Glomerular endothelial cell (primary cell): ENCODE measurements around the gene OSBPL8. TPM values are rescaled to one million over a fixed set of nuclear protein-coding genes. Genes with fewer than 3 reads are reported as not detected.
A peak's percentile ranks its signal among the peaks of the same experiment; 100 is the strongest.
"Not testable (repeated sequence)": the region's sequence is repeated elsewhere in the genome, so short reads cannot be mapped to it uniquely, and the experiment has no call there.

Experiments used
- DNase-seq: peaks from one replicate; pipeline ENCODE4 v3.0.0-alpha.2; 2011; ENCODE audit warnings: low read depth, low spot score; ENCODE audit errors: extremely low read depth
- total RNA-seq: library from RNA; depleted of rRNA; stranded (reverse); fragments of >200 nt; gene quantifications from 2 replicates; pipeline ENCODE4 v1.2.3, GENCODE V29; 2015

Gene OSBPL8
- total RNA-seq, 1 donor from 2014 or later, result 55.0 TPM

DNA sequence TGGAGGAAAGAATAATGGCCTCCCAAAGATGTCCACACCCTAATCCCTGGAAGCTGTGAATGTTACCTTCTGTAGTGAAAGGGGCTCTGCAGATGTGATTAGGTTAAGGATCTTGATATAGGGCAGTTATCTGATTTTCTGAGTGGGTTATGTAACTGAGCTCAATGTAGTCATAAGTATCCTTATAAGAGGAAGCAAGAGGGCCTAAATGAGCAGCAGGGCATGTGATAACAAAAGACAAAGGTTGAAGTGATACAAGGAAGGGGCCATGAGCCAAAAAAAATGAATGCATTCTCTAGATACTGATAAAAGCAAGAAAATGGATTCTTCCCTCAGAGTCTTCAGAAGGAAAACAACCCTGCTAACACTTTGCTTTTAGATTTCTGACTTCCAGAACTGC lies 78.8 kb downstream of the OSBPL8 start:
- no peak for DNase-seq

DNA sequence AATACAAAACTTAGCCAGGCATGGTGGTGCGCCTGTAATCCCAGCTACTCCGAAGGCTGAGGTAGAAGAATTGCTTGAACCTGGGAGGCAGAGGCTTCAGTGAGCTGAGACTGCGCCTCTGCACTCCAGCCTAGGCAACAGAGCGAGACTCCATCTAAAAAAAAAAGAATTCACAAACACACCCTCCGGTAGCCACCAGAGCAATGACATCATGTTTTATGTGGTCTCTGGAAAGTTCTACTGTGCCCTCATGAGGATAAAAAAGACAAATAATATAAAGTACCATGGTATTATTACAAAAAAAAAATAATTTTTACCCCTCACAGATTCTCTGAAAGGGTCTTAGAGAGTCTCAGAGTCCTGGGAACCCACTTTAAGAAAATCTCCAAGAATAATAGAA lies 81.5 kb downstream of the OSBPL8 start:
- DNase-seq, result no peak

DNA sequence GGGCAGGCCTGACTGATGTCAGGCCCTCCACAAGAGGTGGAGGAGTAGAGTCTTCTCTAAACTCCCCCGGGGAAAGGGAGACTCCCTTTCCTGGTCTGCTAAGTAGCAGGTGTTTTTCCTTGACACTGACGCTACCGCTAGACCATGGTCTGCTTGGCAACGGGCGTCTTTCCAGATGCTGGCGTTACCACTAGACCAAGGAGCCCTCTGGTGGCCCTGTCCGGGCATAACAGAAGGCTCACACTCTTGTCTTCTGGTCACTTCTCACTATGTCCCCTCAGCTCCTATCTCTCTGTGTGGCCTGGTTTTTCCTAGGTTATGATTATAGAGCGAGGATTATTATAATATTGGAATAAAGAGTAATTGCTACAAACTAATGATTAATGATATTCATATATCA lies 86.7 kb downstream of the OSBPL8 start:
- not testable (repeated sequence) for DNase-seq

DNA sequence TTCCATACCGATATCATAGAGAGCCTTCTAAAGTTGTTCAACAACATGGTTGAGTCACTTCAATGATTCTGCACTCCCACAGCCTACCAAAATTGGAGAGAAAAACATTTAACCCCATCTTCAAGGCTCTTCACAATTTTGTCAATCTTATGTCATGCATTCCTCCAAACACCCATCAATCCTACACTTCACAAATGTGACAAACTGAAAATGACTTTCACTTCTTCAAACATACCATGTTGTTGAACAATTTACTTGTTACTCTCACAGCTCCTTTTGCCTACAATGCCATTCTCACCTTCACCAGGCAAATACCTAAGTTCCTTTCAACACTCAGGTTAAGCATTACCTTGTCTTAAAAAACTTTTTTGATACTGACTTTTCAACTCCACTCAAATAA lies 88.0 kb downstream of the OSBPL8 start:
- no peak for DNase-seq

DNA sequence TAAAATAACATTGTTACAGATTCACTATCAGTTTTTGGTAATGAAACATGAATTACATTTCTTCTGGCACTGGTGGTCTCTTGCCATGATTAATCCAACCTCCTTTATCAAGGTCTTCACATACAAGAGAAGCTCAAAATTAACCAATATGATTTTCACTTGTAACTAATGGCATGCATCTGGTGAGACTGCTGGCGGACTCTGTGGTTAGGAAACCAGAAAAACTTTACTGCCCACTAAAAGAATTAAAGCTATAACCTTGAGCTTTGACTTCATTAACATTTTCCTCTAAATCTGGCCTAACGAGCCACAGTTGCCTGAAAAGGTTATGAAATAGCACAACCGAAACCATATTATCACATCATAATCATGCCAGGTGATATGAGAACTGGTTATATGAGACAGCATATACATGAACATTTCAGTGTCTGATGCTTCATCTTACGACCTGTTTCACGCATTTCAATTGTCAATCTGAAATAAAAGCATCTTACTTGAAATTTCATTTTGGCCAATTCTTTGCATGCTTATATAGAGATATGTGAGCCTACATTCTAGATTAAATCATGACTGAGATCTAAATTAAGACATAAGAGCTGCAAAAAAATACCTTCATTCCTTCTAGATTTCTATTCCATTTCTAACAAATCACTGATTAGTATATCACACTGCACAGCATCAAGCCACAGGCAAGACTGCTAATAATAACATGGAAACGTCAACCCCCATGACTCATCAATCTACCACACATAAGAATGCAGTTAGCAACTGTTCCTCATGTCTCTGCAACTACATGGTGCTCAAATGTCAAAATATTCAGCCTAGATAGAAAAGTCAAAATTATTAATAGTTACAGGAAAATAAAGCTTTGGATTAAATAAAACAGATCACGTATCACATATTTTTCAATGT lies 89.3 kb downstream of the OSBPL8 start:
- DNase-seq, result peak; percentile 45

DNA sequence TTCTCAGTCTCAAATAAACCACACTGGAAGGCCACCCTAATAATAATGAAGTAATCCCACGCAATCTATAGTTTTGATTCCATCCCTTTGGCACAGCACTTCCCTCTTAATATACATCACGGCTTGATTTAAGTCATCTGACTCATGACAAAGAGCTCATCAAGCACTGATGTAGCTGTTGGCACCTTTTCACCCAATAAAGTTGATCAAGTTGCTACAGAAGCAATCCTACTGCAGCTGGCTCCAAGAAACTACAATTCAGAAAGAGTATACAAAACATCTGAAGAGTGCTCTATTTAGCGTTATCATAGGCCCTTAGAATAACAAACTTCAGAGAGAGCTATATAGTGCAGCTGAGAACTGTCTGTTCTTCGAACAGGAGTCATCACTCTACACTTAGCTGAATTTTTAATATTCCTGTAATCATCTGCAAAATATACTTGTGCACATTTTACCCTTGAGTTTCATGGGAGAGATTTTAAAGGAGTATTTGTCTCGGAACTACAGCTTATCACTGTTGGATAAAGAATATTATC lies 94.9 kb downstream of the OSBPL8 start:
- no peak for DNase-seq

DNA sequence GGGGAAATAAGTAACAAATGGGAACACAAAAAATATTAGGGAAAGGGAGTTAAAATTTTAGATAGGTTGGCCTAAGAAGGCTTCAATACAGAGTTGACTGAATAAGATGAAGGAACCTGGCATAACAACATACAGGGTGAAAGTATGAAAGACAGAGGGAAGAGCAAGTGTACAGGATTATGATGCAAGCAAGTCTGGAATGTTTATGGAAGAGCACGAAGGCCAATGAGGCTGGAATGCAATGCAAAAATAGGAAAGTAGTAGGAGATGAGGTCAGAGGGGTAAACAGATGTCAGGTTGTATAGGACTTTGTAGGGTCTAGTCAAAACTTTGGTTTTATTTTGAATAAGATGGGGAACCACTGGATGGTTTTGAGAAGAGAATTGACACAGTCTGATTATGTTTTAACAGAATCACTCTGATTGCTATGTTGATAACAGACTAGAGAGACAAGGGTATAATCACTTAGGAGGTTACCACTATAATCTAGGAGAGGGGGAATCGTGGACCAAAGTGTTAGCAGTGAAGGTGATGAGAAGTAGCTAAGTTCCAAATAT lies 96.8 kb downstream of the OSBPL8 start:
- no peak for DNase-seq

DNA sequence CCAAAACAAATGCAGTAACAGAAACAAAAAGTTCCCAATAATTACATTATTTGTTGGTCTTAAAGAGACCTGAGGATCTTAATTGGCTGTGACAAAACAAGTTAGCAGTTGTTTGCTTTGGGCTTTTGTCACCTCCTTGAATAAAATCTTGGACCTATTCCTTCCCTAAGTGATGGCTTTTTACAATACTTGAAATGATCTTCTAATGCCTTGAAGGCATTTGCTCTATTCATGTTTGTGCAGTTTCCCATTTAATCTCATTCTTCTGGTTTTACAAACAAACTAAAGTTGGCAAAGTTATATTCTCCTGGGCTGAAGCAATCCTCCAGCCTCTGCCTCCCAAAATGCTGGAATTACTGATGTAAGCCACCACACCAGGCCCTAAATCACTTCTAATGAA lies 98.8 kb downstream of the OSBPL8 start:
- DNase-seq, result no peak

DNA sequence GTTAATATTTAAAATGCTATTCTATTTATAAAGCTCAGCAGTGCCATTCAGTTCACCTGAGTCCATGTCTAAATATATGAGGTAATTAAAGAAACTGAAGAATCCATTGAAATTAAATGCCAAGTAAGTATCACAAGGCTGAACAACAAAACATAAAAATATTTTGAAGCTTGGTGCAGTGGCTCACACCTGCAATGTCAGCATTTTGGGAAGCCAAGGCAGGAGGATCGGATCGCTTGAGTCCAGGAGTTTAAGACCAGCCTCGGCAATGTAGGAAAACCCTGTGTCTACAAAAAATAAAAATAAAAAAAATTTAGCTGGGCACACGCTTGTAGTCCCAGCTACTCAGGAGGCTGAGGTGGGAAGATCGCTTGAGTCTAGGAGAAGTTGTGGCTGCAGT lies 101.8 kb downstream of the OSBPL8 start:
- DNase-seq, result no peak

DNA sequence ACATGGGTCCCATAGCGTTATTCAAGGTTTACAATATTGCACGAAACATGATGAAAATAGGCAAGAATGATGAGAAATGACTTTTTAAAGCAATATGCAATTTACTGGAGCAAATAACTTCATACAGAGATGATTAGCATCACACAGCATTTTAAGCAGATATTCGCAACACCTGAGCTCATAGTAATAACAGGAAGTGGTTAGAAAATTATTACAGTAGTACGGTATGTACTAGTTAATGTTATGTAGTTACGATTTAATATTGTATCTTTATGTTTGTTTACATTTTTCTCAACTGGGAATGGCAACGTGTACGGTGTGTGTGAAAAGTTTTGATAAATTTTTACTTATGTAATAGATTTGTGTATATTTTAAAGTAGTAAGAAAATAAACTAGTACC lies 102.6 kb downstream of the OSBPL8 start:
- no peak for DNase-seq

DNA sequence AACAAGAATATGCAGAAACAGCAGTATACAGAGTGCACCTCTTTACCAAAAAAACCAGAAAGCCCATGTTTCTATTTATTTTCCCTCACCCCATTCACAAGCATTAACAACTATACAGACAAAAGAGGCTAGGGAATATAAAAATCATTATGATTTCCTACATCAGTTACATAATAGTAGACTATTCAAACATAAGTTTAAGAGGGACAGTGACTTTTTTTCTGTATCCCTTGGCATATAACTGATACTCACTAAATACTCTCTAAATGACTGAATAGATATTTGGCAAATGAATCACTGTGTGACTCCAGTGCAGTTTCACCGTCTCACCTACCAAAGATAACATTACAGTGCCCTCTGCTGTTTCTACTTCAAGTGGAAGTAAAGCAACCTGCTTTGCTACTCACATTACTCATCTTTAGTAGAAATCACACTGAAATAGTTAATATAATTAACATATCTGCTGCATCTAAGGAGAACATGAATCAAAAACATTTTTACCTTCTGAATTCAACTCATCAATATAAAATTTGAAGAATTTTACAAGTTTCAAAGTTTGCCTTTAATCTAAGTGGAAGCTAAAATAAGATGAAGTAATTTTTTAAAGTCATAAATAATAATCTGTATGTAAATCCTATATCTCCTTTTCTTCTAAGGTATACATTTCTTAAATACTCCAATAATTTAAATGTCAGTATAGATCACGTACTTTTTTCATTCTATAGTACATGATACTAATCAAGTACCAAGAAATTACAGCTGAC lies 103.8 kb downstream of the OSBPL8 start:
- DNase-seq, result peak; percentile 72

DNA sequence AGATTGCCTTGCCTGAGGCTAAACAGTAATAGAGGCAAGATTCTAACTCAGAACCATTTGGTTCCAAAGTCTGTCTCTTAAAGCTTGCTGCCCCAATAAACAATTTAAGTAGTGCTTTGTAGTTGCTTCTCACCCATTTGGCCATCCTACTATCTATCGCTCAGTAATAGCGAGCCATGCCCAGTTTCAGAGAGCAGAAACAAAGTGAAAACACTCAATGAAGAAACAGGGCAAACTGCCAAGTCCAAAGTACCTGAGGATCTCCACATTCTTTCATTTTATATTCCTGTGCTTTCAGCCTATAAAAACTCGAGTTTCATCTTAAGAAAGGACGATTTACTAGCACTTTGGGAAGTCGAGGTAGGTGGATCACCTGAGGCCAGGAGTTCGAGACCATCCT lies 108.0 kb downstream of the OSBPL8 start:
- no peak for DNase-seq

DNA sequence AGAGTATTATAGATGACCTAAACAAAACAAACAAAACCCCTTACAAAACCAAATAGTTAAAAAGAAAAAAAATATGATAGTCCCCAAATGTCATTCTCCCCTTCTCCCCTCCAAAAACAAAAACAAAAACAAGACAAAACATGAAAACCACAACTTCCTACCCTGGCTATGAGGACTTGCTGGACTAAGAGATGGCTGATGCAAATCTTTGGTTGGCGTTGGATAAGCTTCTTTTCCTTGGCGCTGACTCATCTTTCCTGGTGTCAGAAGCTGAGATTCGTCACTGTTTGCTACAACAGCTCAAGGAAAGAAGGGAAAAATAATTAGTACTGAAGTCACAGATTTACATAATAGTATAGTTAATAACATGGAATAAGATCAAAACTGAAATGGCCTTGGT lies 108.9 kb downstream of the OSBPL8 start:
- DNase-seq, result peak; percentile 68

DNA sequence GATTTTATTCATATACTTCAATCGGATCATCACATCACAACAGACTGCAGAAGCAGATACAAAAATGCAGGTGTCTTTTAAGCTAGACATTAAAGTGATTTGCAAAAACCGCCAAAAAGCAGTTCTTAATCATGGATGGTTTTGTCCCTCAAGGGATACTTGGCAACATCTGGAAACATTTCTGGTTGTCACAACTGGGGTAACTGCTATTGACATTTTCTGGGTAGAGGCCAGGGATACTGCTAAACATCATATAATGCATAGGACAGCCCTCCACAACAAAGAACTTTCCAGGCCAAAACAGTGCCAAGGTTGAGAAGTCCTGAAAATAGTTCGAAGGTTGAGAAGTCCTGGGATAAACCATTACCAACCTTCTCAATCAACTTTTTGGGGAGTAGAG lies 109.6 kb downstream of the OSBPL8 start:
- DNase-seq, result no peak

DNA sequence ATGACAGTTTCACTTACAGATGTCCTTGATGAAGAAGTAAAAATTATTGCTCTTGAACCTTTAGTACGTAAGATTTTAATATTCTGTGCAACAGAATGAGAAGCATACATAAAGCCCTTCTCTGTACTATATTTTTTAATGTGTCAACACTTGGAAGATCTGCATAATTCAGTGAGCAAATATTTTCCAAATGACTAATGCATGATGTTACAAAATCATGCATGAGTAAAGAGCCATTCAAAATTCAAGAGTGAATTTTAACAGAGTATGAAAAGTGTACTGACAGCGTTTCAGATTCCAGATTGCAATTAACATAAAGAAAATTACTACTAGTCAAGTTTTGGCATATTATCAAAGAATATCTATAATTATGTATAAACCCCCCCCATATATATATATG lies 110.0 kb downstream of the OSBPL8 start:
- no peak for DNase-seq

DNA sequence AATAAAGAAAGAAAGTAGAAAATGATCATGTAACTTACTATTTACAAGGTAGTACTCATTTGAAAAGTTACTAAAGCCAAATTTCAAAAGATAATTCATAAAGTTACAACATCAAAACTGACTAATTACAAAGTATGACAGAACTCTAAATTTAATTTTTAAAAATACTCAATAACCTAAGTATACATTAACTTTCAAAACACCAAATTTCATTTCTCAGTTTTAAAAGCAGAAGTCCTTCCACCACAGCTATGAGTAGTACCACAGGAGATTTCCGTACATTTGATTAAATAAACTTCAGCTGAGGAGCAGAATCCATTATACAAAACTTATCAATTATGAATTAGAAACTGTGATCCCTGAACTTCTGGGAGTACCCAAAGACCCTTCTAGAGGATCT lies 110.6 kb downstream of the OSBPL8 start:
- no peak for DNase-seq

DNA sequence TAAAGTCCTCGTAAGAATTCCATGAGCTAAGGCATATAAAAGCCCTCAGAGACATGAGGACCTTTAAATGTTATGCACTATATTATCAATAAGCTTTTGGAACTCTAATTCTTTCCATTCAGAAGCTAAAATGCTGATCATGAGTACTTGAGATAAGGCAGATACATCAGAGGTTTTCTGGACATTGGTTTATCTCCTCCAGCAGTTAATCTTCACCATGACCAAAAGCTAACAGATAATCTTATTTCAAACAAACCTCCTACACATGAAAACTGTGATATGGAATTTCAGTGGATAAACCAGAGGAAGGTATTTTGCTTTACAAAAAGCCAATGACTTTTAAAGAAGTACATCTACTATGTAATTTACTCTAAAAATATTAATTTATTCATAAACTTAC lies 113.5 kb downstream of the OSBPL8 start:
- DNase-seq, result no peak

DNA sequence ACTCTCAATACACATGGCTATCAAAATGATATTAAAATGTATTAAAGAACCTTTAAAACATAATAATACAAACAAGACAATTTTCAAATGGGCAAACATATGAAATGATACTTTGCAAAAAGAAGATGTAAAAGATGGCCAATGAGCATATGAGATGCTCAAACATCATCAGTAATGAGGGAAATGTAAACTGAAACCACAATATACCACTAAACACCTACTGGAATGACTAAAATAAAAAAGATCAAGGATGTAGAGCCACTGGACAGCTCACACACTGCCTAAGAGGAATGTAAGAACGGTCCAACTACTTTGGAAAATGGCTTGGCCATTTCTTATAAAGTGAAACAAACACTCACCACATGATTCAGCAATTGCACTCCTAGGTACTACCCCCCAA lies 114.1 kb downstream of the OSBPL8 start:
- DNase-seq, result no peak

DNA sequence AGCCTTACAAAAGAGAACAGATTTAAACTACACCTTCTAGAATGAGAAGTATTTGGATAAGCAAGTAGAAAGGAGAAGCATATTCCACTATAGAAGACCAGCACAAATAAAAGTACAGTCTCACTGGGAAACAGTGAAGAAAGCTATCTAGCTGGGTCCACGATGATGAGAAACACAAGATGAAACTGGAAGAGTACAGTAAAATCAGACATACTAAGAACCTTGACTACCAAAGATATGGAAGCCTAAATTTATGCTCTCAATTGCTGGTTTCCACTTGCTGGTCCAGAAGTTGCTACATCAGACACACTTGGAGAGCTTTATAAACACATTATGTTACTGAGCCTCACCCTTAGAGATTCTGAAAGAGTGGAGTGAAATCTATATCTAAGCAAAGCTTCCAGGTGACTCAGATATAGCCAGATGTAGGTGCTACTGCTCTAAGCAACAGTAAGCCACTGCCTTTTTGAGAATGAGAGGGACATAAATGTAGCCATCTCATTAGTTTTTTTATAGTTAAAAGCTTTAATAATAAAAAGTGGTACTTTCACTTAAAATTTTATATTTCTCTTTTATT lies 115.1 kb downstream of the OSBPL8 start:
- no peak for DNase-seq

DNA sequence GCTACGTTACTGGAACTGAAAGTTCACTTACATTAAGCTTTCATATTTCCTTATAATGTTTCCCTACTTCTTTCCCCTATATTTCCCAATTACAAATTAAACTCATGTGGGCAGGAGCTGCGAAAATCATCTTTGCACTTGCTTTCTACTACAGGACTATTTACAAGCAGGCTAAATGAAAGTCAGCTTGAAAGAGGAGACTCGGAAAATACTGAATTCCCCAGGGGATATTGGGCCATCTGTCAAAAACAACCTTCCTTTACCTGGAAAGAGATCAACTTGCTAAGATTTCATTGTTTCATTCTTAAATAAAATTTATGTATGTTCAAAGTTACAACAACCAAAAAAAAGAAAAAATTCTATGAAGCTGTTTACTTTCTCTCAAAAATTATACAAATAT lies 118.6 kb downstream of the OSBPL8 start:
- no peak for DNase-seq

DNA sequence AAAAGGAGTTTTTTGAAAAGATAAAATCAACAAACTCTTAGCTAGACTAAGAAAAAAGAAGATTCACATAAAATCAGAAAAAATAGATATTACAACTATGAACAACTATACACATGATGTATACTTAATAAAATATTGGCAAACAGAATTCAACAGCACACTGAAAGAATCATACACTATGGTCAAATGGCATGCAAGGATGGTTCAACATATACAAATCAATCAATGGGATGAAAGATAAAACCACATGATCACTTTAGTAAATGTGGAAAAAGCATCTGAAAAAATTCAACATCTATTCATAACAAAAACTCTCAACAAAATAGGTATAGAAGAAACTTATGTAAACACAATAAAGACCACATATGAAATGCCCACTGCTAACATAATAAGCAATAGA lies 126.8 kb downstream of the OSBPL8 start:
- DNase-seq, result no peak
